ENCODE data around the gene CRISPLD2.
"Not testable (repeated sequence)": the region's sequence is repeated elsewhere in the genome, so short reads cannot be mapped to it uniquely, and the experiment has no call there.

Gene CRISPLD2

DNA sequence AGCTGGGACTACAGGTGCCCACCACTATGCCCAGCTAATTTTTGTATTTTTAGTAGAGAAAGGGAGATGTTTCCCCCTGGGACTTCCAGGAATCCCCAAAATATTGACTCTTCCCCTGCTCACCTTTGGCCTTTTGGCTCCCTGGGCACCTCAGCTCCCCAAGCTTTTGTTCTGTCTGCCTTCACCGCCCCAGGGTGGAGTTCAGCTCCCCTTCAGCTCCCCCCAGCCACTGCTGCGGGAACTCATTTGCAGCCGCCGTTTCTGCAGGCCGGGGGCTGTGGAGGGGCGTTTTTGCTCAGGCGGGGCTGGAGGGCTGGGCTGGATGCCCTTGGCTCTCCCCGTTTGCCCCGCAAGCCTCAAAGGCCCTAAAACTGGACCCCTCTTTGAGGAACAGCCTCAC is 47.9 kb downstream of the CRISPLD2 start:
- DNase-seq = no peak

DNA sequence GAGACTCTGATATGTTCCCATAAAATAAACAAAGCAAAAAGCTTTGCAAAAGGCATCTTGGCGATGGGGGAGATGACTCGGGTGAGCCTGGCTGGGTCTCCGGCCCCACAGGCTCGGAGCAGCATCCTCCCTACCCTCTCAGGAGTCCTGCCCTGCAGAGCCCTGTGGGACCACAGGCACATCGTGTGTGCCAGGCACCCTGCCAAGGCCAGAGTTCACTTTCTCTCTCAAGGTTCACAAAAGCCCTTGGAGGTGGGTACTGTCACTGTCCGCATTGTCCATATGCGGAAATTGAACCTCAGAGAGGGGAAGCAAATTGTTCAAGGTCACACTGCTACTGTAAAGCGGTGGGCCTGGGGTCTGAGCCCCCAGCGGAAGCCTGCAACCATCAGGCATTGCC is 48.5 kb downstream of the CRISPLD2 start:
- DNase-seq = no peak

DNA sequence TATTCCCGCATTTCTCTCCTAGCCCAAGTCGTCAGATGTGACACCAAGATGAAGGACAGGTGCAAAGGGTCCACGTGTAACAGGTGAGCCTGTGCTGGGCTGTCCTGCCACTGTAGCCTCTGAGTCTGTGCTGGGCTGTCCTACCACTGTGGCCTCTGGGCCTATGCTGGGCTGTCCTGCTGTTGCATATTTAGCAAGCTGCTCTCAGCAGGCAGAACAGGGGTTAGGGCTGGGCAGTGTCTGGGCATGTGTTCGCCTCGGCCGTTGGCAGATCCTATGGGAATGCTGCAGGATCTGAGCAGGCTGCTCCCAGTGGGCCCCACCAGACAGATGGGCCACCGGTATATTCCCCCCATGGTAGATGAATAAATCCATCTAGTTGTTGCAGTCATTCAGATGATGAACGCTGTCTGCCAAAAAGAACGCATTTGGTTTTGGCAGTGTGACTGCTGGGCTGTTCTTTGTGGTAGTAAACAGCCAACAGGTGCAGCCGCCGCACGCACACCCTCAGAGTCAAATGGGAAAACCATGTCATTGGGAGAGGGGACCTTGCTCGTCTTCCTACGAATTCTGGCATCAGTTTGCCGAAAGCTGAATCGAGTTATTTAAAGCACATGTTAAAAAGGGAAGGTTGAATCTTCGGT is 49.2 kb downstream of the CRISPLD2 start:
- no peak for DNase-seq

DNA sequence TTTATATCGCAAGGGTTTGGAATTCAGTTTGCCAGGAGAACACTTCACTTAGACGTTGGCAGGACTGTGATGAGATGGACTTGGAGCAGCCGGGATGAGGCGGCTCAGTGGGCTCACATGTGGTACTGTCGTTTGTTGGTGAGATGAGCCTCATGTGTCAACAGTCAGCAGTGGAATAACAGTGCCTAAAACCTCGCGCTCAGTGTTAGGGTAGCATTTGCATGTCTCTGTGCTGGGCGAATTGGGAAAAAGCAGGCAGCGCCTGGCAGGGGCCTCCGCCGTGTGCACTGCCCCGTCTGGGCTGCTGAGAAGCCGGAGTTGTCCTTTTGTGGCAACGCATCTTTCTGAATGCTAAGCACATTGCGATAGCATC is 49.7 kb downstream of the CRISPLD2 start:
- no peak for DNase-seq

DNA sequence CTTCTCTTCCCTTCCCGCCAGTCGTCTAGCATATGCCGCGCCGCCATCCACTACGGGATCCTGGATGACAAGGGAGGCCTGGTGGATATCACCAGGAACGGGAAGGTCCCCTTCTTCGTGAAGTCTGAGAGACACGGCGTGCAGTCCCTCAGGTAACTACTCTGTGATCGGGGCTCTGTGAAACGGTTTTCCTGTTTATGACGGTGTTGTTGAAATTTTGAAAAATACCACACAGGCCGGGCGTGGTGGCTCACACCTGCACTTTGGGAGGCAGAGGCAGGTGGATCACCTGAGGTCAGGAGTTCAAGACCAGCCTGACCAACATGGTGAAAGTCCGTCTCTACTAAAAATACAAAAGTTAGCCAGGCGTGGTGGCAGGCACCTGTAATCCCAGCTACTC is 53.2 kb downstream of the CRISPLD2 start:
- not testable (repeated sequence) for DNase-seq

DNA sequence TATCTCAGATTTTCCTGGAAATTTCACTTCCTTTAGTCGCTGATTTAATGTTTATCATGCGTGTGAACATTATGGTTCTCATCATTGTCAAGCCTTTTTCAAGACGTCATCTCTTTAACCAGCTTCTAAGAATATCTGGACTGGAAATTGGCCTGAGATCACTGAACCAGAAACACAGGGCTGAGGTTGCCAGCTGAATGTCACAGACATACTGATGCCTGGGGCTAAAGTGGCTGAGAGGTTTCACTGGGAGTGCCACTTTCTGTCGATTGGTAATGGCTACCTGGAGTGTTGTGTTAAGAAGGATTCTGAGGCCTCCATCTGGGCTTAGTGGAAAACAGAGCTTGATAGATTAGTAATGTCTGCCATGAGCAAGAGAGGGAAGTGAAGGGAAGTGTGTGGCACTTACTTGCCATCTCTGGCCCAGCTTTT is 54.2 kb downstream of the CRISPLD2 start:
- no peak for DNase-seq

DNA sequence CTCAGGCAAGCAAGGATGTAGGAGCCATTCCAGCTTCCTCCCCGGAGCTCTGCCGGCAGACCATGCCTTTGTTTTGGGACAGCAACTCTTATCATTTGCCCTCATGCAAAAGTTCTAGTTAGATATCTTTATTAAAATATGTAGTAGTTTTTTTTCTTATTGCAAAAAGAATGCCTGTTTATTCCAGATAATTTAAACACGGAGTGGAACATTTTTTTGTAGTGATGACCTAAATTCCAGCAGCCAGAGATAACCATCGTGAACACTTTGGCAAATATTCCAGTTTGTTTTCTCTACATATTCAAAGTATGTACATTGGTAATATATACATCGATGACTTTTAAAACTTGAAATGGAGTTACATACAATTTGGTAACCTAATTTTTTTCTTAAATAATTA is 54.8 kb downstream of the CRISPLD2 start:
- DNase-seq = no peak

DNA sequence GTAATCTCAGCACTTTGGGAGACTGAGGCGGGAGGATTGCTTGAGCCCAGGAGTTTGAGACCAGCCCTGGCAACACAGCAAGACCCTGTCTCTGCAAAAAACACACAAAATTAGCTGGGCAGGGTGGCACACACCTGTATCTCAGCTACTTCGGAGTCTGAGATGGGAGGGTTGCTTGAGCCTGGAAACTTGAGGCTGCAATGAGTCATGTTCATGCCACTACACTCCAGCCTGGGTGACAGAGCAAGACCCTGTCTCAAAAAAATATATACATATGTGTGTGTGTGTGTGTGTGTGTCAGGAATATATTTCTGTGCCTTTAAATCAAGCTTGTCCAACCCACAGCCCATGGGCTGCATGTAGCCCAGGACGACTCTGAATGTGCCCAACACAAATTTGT is 55.2 kb downstream of the CRISPLD2 start:
- DNase-seq = no peak

DNA sequence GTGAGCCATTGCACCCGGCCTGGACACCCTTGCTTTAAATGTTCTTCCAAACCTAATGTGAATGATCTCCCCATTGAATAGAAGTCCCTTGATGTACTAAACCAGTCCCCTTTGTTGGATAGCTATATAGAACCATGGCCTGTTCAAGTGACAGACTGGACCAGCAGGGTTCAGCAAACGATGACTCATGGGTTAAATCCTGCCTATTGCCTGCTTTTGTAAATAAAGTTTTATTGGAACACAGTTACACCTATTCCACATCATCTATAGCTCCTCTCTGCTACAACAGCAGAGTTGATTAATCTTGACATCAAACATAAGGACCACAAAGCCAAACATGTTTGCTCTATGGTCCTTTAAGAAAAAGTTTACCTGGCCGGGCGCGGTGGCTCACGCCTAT is 56.1 kb downstream of the CRISPLD2 start:
- no peak for DNase-seq

DNA sequence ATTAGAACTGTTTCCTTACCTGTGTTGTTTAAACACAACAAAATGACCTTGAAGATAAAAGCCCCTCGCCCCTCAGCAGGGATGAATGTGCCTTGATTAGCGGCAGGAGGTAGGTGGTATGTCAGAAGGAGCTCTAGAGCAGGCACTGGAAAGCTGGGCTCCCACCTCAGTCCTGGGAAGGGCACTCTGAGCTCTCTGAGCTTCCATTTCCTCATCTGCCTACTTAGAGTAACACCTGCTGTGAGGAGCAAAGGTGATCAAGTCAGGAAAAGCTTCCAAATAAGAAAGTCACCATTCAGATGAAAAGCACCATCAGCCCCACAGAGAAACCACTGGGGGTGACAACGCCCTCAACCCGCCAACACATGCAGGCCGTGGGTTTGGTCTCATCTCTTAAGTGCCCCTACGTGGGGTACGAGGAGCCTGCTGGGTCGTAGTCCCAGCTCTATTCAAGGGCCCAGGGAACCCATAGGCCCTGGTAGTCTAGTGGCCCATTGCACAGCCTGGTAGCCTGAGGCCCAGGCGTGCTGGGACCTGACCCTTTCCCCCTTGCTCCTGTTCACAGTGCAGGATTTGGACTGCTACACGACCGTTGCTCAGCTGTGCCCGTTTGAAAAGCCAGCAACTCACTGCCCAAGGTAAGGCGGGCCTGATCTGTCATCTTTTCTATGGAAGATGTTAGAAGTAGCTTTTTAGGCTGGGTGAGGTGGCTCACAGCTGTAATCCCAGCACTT is 57.3 kb downstream of the CRISPLD2 start:
- no peak for DNase-seq

DNA sequence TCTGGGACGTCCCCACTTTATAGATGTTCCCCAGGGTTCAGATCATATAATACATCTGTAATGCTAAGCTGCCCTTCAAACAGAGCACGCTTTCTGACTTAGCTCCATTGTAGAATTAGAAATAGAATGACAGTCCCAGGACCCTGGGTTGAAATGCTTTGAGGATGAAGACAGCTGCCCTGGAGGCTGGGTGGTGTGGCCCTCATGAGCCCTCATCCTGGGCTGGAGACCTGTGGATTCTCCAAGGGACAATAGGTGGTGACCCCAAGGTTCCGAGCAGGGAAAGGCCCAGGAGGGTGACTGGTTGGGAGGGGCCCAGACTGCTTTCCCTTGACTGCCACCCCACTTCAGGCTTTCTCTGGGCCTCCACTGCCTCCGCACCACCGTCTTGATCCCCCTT is 59.0 kb downstream of the CRISPLD2 start:
- no peak for DNase-seq

DNA sequence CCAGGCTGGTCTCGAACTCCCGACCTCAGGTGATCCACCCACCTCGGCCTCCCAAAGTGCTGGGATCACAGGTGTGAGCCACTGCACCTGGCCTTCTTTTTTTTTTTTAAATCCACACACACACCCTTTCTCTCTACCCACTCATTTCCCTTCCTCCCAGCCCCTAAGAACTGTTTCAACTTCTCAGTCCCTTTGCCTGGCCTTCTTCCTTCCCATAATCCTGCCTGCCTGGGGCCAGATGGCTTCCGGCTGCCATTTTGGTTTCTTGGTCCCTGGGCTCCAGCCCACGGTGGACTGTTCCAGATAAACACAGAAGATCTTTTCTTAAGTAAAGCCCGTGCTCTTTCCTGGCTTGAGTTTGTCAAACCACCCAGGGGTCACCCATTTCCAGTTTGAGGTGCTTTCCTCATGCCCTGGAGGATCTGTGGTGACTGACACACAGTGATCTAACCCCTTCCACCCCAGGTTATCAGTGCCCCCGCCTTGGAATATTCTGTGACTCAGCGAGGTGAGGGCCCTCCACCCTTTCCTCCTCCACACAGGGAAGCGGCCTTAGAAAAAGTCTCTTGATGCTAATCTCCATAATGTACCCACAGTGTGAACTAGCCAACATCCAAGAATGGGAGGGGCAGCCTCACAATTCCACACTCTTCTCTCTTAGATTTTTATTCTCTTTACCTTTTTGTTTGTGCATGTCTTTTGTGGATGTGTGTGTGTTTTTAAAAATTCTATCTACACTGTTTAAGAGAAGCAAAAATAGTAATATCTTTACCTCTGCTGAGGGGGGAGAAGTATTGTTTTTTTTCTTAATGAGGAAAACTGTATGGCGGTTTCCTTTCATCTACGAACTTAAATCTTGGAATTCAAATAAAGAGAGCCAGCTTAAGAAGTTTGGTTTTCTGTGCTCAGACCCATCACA is 60.0 kb downstream of the CRISPLD2 start:
- no peak for DNase-seq

DNA sequence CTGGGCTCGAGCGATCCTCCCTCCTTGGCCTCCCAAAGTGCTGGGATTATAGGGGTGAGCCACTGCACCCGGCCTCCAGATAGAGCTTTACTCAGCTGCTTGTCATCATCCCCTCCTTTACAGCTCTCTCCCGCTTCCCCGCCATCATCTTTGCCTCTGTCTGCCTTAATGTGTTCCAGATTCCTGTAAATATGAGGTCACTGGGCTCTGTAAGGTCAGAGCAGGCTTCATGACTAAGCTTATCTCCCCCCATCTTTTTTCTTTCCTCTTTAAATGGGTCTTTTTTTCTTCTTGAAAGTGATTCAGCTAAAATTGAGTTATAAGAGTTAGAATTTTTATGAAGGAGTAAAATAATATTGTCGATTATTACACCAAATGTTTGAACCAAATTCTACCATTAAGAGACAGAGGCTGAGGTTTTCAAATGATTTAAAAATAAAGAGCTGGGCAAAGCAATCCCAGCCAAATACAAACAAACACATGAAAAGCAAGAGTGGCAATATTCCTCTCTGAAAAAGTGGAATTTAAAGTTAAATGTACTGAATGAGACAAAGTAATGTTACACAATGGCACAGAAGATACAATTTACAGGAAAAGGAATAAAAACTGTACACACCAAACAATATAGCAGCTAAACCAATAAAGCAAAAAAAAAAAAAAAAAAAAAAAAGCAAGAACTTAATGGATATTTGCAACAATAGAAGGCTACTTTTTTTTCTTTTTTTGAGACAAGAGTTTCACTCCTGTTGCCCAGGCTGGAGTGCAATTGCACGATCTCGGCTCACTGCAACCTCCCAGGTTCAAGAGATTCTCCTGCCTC is 62.1 kb downstream of the CRISPLD2 start:
- no peak for DNase-seq

DNA sequence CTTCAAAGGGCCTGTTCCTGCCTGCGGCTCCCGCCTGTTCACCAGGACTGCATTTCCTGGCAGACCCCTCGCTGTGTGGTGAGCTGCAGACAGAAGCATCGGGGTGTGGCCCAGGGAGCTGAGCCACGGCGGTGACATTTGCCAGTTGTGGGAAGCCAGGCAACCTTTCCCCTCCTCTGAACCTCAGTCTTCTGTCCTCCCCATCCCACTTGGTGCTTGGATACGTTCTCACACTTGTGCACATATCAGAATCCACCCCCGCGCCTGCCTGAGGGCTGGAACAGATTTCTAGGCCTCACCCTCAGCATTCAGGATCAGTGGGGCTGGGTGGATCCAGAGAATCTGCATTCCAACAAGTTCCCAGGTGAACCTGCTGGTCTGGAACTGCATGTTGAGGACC is 63.5 kb downstream of the CRISPLD2 start:
- DNase-seq = no peak

DNA sequence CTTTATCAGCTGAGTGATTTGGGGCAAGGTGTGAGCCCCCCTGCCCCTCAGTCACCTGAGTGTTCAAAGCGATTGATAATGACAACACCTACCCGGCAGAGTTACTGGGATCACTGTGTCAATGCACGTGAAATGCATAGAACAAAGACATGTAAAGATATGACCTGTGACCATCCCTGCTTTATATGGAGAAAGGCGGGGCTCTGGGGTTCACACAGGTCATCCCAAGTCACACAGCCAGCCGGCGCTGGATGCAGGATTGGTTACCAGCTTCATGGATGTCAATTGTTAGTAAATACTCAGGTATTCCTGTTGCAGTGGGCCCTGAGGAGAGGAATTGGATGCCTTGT is 64.4 kb downstream of the CRISPLD2 start:
- no peak for DNase-seq

DNA sequence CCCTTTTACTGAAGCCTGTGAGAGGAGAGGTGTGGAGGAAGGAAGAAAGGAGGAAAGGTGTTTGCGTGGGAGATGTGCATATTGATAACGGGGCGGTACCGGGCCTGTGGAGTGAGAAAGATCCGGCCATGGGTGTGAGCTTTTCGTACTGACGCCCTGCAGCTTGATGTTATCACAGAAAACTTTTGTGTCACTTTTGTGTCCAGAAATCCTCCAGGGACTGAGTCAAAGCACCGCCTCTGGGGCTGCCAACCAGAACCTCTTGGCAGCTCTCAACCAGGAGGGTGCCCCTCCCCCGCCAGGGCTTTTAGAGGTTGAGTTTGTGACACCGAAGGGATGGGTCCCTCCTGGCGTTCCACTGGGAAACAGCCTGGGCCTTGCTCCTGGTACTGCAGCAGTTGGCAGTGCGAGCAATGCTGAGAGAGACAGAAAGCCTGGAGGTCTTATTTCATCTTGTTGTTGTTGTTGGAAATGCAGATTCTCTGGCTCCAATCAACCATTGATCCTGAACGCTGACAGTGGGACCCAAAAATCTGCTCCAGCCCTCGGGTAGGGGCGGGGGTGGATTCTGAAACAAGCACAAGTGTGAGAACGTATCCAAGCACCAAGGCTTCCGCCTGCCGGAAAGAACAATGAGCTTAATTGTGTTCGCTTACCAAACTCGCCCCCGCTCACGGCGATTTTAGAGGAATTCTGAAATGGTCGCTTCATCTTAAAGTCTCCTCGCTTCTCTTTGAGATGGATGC is 65.0 kb downstream of the CRISPLD2 start:
- DNase-seq = no peak

DNA sequence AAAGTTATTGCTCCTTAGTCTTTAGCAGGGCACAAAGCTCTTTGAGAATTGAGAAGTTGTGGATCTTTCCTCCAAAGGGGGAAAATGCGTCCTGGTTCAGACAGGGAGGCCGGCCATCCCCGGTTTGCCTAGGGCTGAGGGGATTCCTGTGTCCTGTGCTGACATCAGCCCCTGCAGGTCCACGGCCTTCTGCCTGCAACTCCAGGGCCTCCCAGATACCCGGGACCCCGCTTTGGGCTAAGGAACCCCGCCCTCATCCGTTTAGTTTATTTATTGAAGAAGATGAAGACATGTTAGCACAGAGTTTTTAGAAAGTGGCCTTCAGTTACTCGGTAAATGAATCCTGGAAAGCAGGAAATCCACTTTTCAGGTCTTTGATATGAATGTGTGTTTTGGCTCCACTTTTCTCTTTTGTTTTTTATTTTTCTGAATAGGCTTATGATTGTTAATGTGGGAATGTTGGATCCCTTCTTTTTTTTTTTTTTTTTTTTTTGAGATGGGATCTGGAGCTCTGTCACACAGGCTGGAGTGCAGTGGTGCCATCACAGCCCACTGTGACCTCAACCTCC is 65.6 kb downstream of the CRISPLD2 start:
- DNase-seq = no peak

DNA sequence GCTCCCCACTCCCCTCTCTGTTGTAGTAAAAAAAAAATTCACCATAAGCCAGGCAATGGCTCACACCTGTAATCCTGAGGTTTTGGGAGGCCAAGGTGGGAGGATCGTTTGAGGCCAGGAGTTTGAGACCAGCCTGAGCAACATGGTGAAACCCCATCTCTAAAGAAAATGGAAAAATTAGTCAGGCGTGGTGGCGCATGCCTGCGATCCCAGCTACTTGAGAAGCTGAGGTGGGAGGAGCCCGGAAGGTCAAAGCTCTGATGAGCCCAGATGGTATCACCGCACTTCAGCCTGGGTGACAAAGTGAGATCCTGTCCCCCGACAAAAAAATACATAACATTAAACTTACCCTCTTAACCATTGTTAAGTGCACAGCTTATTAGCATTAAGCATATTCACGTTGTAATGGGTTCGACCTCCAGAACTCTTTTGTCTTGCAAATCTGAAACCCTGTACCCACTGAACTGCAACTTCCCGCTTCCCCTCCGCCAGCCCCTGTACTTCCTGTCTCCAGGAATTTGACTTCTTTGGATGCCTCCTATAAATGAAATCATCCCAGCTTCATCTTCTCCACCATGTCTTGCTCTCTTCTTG is 66.8 kb downstream of the CRISPLD2 start:
- DNase-seq = no peak

DNA sequence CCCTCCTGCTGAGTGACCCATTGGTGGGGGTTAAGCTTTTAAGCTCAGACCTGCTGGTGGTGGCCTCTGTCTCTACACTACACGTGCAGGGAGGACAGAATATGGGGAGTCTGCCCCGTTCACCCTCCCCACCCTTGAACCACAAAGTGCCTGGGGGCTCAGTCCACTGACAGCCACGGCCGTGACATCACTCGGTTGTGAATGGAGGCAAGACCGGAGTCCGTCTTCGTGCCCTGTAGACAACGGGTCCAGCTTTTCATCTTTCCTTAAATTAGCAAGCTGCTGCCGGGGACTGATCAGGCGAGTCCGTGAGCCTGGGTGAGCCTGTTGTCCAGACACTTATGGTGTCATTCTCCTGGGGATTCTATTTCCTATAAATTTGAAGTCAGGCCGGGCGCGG is 67.4 kb downstream of the CRISPLD2 start:
- no peak for DNase-seq

DNA sequence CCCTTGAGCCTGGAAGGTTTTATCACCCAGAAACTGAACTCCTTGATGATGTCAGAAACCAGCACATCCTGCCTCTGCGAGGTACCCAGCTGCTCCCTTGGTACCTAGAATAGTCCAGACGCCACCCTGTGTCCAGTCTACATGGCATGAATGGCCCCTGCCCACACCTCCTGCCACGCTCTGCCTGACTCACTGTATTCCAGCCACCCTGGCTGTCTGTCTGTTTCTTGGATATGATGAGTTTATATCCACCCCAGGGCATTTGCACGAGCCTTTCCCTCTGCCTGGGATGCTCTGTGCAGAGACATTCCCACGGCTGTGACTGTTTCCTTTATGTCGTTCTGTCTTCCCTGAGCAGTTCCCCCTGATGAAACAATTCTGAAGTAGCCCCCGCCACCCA is 68.7 kb downstream of the CRISPLD2 start:
- DNase-seq = no peak

DNA sequence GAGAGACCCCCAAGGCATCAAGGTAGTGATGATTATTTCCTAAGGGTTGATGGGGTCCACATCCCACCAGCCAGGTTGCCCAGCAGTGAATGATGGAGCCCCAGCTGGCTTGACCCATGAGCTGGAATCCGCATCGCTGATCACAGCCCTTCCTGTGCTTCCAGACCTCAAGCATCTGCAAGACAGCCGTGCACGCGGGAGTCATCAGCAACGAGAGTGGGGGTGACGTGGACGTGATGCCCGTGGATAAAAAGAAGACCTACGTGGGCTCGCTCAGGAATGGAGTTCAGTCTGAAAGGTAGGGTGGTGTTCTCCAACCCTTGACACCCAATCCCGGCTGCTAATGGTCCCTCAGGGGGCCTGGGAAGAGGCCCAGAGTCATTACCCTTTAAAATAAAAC is 69.3 kb downstream of the CRISPLD2 start:
- DNase-seq = no peak

DNA sequence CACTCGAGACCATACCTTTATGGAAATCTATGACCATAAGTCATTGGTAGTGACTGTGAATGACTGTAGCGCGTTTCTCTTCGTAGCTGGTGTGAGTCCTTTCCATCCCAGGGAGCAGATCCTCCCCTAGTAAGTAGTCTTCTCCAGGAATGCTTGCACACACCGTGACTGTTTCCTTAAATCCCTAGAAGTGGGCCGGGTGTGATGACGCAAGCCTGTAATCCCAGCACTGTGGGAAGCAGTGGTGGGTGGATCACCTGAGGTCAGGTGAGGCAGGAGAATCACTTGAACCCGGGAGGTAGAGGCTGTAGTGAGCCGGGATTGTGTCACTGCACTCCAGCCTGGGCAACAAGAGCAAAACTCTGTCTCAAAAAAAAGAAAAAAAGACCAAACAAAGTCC is 70.6 kb downstream of the CRISPLD2 start:
- no peak for DNase-seq
